NCI-H2029 (cell line): ENCODE measurements around the gene ECI1.

Source experiments
- DNase-seq: peaks from one replicate; lab custom pipeline; 2025; lab: John Stamatoyannopoulos, UW

Gene ECI1

DNA sequence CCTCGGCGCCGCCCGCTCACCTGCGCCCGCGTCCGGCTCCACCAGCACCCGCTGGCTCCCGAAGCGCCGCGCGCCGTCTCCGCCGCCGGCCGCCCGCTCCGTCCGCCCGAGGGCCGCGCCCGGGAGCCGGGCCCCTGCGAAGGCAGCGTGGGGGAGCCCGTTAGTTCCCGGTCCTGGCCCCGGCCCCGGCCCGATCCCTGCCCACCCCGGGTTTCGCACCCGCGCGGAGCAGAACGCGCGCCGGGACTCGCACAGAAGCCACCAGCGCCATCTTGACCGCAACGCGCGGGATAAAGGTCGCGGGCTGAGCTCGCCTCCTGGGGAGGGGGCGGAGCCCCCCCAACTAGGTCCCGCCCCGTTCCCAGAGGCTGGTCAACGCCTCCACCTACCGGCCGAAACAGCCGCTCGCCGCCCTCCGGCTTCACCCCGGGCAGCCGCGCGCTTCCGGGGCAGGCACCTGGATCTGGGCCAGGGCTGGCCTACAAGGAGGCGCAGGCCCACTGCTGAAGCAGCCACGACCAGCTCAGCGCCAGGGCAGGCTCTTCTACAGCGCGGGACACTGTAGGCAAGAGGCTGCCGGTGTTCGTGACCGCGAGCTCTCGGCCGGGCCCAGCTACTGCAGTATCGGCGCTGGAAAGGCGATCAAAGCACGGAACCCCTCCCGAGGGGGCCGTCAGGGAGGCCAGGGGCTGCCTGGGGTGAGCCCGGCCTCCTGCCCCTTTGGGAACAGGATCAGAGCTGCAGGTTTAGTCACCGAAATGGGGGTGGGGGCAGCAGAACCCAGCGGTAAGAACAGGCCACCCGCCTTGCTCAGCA lies at the start of gene ECI1:
ECI1 (minus strand) TSS at position 292 of the 816 bp plus-strand sequence; CDS start at position 271, 21 bp downstream.
- DNase-seq, result peak; percentile 89

DNA sequence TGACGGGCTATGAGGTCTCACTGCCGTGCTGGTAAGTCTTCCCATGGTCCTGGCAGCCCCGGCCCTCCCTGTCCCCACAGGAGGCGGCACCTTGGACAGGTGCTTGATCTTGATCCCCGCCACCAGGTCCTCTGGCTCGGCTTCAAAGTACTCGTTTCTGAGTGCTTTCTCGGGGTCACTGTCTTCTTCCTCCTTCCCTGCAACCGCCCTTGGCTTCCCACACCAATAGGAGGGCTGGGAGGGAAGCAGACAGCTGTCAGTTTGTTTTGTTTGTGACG lies 48.5 kb upstream of the ECI1 start:
- no peak for DNase-seq

- DNase-seq, result no peak
Measured at GRCh38 chr16:2299121-2299914, 47.9 kb upstream of the ECI1 start.

DNA sequence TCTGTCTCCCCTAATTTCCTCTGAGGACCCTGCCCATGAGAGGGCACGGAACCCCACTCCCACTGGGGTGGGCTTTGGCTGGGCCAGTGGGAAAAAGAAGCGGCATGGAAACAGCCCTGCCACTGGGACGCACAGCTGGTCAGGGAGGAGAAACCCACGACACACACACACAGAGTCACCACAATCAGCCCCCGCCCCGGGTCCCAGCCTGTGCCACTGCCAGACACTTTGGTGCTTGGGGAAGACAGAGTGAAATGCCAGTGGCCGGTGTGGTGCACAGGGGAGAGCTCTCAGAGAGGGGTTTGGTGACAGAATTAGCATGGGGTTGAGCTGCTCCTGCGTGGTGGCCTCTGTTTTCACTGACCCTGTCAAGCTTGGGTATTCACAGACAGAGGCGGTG lies 47.2 kb upstream of the ECI1 start:
- no peak for DNase-seq

GRCh38 chr16:2297506-2297860 lies 46.1 kb upstream of the ECI1 start:
- DNase-seq, result no peak

GRCh38 chr16:2296661-2297505 lies 45.5 kb upstream of the ECI1 start:
- no peak for DNase-seq

- no peak for DNase-seq
Measured at GRCh38 chr16:2295056-2295798, 43.8 kb upstream of the ECI1 start.

DNA sequence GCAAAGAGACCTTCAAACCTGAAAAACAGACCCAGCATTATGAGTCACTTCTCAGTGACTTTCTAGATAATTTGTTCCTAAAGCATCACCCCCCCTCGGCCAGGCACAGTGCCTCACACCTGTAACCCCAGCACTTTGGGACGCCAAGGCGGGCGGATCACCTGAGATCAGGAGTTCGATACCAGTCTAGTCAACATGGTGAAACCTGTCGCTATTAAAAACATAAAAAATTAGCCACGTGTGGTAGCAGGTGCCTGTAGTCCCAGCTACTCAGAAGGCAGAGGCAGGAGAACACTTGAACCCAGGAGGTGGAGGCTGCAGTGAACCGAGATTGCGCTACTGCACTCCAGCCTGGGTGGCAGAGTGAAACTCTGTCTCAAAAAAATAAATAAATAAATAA lies 40.8 kb upstream of the ECI1 start:
- DNase-seq, result no peak

GRCh38 chr16:2289282-2289681 lies 37.9 kb upstream of the ECI1 start:
- DNase-seq, result no peak

DNA sequence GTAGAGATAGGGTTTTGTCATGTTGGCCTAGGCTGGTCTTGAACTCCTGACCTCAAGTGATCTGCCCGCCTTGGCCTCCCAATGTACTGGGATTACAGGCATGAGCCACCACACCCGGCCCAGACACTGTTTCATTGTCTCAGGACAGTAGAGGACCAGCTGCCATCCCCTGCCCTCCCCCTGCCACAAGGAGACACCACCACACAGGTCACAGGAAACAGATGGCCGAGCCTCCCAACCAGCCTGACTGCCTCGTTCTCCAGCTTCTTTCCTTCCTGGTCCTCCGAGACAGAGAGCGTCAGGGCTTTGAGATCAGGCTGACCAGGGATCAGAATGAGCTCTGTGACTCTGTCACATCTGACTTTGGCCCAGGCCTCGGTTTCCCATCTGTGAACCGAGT lies 37.3 kb upstream of the ECI1 start:
- no peak for DNase-seq

DNA sequence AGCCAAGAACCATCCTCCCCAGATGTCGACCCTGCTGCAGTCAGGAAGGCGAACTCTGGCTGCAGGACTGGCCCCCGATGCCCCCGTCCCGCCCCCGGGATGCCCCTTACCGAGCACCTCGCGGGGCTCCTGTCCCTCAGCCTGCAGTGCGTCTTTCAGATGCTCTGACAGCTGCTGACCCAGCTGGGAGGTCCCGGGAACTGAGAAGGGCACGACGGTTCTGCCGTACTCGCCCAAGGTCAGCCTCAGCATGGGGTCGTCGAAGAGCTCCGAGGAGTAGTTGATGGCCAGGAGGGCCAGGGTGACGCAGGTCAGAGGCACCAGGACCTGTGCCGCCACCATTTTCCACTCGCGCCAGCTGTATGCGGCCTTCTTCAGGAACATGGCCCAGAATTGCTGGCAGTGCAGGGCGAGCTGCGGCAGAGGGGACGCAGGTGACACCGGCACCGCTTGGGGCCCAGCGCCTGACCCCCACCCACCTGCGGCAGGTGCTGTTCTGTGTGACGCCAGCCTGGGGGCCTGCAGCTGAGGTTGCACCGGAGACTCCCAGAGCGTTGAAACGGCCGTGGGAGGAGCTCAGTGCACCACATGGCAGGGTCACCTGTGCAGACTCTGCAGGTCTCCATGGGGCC lies 36.6 kb upstream of the ECI1 start:
- no peak for DNase-seq

DNA sequence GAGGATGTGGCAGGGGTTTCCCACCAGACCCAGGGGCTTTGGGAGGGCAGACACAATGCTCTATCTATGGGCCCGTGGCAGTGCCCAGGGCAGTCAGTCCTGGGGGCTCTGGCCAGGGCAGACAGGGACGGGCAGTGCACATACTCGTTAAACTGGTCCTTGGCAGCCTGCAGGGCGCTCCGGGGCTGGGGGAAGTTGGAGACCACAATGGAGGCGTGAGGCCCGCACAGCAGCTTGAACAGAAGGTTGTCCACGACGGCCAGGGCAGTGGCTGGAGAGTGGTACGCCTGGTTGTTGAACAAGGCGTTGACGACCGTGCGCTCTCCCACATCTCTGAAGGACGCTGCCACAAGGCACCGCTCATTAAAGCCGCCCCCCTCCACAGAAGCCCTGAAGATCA lies 35.2 kb upstream of the ECI1 start:
- DNase-seq, result no peak

DNA sequence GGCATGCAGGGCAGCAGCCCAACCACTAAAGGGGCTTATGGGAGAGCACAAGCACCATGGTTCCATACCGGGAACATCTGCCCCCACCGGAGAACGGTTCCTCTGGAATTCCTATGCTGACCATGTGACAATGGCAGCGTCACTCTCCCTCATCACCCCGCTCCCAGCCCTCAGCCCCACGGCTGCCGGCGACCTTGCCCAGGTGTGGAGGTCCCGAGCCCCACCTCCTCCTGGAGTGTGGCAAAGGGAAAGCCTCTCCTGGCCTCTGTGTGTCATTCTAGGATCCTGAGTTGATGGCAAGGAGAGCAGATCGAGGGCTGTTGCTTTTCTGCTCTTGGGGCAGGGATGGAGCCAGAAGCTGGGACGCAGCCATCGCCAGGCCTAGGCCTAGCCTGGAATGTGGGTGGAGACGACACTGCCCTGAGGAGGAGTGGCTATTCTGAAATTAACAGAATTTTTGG lies 34.4 kb upstream of the ECI1 start:
- DNase-seq, result no peak

- no peak for DNase-seq
Measured at GRCh38 chr16:2284797-2285576, 33.6 kb upstream of the ECI1 start.

DNA sequence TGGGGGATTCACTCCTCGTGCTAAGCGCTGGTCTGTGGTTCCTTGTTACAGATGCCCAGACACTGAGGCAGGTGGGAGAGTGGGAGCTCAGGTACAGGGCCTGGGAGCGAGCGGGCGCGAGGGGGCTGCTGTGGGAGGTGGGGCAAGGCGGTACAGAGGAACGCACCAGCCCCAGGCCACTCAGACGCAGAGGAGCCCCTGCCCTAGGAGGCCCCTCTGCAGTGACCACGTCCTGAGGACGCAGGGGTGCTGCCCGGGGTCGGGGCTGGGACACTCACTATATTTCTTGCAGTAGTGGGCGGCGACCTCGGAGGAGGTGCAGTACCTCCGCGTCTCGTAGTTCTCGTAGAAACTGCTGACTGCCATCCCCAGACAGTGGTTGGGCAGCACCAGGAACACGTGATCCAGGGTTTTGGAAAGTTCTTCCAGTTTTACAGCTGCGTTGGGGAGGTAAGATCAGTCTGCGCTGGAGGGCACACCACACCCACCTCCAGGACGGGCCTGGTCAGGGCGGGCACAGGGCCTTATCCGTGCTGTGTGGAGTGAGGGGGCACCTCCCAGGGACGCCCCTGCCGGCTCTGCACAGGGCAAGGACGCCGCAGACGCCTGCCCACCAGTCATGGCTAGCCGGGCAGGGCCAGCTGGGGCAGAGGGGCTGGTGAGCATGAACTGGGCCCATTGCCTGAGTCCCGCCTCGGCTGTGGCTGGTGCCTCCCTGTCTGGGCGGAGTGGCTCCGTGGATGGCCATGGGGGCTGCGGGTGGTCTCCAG lies 32.8 kb upstream of the ECI1 start:
- no peak for DNase-seq

DNA sequence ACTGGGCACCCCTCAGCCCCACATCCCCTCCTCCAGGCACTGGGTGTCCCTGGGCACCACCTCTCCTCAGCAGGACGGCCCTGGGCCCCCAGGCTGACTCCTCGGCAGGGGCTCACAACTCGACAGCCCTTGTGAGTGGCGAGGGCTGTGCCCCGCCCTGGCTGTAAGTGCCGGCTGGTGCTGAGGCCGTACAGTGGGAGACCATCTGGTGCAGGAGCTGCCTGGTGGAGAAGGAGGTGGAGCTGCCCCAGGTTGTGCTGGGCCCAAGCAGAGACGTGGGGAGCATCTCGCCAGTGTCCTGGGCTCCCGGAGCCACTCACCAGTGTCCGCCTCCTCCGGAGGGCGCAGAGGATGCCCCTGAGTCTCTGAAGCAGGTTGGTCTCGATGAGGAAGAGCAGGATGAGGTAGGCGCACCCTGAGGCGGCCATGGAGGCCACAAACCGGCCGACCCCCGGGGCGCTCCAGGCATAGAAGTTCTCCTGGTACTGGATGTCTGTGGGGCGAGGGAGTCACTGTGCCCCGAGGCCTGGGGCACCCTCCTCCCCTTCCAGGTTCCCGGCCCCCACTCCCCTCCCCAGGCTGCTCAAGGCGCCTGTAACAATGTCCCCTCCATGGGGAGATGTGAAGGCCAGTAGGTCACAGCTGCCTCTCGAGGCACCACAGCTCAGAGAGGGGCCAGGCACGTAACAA lies 31.6 kb upstream of the ECI1 start:
- no peak for DNase-seq

- no peak for DNase-seq
Measured at GRCh38 chr16:2282262-2282661, 30.9 kb upstream of the ECI1 start.

GRCh38 chr16:2280981-2281542 lies 29.7 kb upstream of the ECI1 start:
- DNase-seq, result no peak

- no peak for DNase-seq
Measured at GRCh38 chr16:2280461-2280860, 29.1 kb upstream of the ECI1 start.
